OCI-LY7 (cell line): Measurements from ENCODE around the gene SLC9A6.

ENCODE experiments used
- CTCF ChIP-seq: fragments of 200-600 bp; sonication (generic); conservative IDR thresholded peaks from 2 replicates; pipeline ENCODE4 v1.5.1; 2014; ENCODE audit warnings: mild to moderate bottlenecking, antibody characterized with exemption, low read length, moderate library complexity, mixed read lengths
- EZH2phosphoT487 ChIP-seq: fragments of 200-600 bp; sonication (generic); IDR thresholded peaks from 2 replicates; pipeline ENCODE4 v1.6.1; 2018; ENCODE audit warnings: low read depth, borderline replicate concordance, mild to moderate bottlenecking, mixed run types, antibody characterized with exemption, low read length, moderate library complexity, mixed read lengths

GRCh38 chrX:136032370-136032769 lies 47.1 kb downstream of the SLC9A6 start:
- TF ChIP-seq CTCF: no peak
- no peak for TF ChIP-seq EZH2phosphoT487
